Psoas muscle (tissue), 8 donors: ENCODE measurements around the gene SGO2. TPM values are rescaled to one million over a fixed set of nuclear protein-coding genes. Genes with fewer than 3 reads are reported as not detected.

ENCODE experiments used
- ATAC-seq, 4 donors: fragments of 200-7000 bp; cut with Tn5 transposase; one replicate each; pipeline ENCODE4 v1.9.1; 2020; ENCODE audit warnings: moderate library complexity in 3 of 4, mild to moderate bottlenecking in 2 of 4
- DNase-seq, 2 donors: peaks; one replicate each; pipeline ENCODE4 v3.0.0-alpha.2; 2020
- H3K27ac ChIP-seq: fragments of 200-600 bp; one replicate; pipeline ENCODE4 v1.8.0; 2022
- H3K27me3 ChIP-seq, 3 donors: fragments of 200-600 bp in 1 of 3; one replicate each; pipeline versions ENCODE4 v1.6.1 to v1.8.0; 2013 to 2022; ENCODE audit warnings: low read length in 2 of 3, mild to moderate bottlenecking in 2 of 3, moderate library complexity in 1 of 3; ENCODE audit not compliant: insufficient read depth in 3 of 3
- H3K36me3 ChIP-seq, 2 donors: fragments of 200-600 bp in 1 of 2; one replicate each; pipeline versions ENCODE4 v1.6.1 to v1.8.0; 2013 to 2022; ENCODE audit warnings: low read depth in 1 of 2, mild to moderate bottlenecking in 1 of 2, moderate library complexity in 1 of 2; ENCODE audit not compliant: insufficient read depth in 1 of 2
- H3K4me1 ChIP-seq: fragments of 200-600 bp; one replicate; pipeline ENCODE4 v1.8.0; 2022
- H3K4me3 ChIP-seq: fragments of 200-600 bp; one replicate; pipeline ENCODE4 v1.8.0; 2022; ENCODE audit warnings: mild to moderate bottlenecking
- H3K9me3 ChIP-seq: fragments of 200-600 bp; one replicate; pipeline ENCODE4 v1.8.0; 2022
- WGBS, 3 donors: extraction: QIAGEN DNeasy Blood & Tissue Kit; methylation state at CpG; one replicate each; pipeline versions ENCODE4 v1.1.6 to v1.1.7; 2013; 5-methylcytosine and 5-hydroxymethylcytosine counted together
- intact Hi-C, 2 donors: fragments of 100-400 bp; cut with DNase I; formaldehyde crosslinking; loops; one replicate each; pipeline versions ENCODE4 v1.11.0 to v1.14.2; 2022
- polyA plus RNA-seq, 3 donors: library from polyadenylated mRNA; stranded (reverse); fragments of 200-250 nt; gene quantifications; one replicate each; pipeline ENCODE4 v1.2.3, GENCODE V29; 2013
- total RNA-seq, 4 donors: library from RNA; stranded (reverse); fragmentation: NEBNext Ultra II Directional in 2 of 4; extraction: Animal tissue kit (Norgen Biotek cat#: 25700) in 2 of 4; gene quantifications; one replicate each; pipeline versions ENCODE4 v1.2.1 to v1.2.4, GENCODE V29; 2021 to 2023
- TF ChIP-seq, protein P1 (sequence below): fragments of 200-600 bp; IDR thresholded peaks from one replicate; pipeline ENCODE4 v1.8.0; 2022; ENCODE audit warnings: antibody characterized with exemption
- donor health status: healthy with polysubstance abuse.
- donor health status: DM: no; HTN: no; CAD: no; lungs with moderate emphysema.
- donor health status: Bipolar disorder and iron deficiency.
- donor health status: healthy.
- donor health status: DM: yes; HTN: yes; CAD: no.
- donor health status: DM: no; HTN: no; CAD: no.
- donor health status: DM: no; HTN: no; CAD: no.
- donor health status: DM: yes; HTN: yes; CAD: no.

SGO2 gene
- total and polyA plus RNA-seq, 7 donors: 0.22 to 2.6 (median 0.57) TPM

DNA sequence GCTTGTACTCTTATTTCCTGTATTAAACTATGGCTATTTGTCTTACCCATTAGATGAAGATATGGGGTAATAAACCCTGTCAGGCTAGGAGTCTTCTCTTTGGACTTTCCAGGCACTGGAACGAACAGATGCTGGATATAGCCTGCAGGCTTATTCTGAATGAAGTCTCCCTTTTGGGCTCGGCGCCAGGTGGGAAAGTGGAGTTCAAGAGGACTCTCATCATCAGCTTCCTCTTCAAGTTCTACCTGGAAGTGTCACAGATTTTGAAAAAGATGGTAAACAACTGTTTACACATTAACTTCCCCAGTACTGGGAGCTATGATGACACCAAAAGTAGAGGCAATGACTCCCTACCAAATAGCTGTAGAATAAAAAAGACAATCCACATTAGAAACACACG, 87.7 kb downstream of the SGO2 start:
- 79 to 84% (median 84%) methylated on average over 4 of the region's 4 CpGs for WGBS, 3 donors
- Histone ChIP-seq H3K27me3 (no peaks in the 10 kb centered on the region), H3K36me3 (no peaks in the 10 kb centered on the region), H3K27ac (no peak overlapping the region), H3K4me3 (no peak overlapping the region), H3K4me1 (no peaks in the 10 kb centered on the region), H3K9me3 (no peaks in the 10 kb centered on the region)
- TF ChIP-seq, protein P1, sequence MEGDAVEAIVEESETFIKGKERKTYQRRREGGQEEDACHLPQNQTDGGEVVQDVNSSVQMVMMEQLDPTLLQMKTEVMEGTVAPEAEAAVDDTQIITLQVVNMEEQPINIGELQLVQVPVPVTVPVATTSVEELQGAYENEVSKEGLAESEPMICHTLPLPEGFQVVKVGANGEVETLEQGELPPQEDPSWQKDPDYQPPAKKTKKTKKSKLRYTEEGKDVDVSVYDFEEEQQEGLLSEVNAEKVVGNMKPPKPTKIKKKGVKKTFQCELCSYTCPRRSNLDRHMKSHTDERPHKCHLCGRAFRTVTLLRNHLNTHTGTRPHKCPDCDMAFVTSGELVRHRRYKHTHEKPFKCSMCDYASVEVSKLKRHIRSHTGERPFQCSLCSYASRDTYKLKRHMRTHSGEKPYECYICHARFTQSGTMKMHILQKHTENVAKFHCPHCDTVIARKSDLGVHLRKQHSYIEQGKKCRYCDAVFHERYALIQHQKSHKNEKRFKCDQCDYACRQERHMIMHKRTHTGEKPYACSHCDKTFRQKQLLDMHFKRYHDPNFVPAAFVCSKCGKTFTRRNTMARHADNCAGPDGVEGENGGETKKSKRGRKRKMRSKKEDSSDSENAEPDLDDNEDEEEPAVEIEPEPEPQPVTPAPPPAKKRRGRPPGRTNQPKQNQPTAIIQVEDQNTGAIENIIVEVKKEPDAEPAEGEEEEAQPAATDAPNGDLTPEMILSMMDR: no peak
- ATAC-seq (no peak), DNase-seq (no peak)
- intact Hi-C loops: no loop called here

DNA sequence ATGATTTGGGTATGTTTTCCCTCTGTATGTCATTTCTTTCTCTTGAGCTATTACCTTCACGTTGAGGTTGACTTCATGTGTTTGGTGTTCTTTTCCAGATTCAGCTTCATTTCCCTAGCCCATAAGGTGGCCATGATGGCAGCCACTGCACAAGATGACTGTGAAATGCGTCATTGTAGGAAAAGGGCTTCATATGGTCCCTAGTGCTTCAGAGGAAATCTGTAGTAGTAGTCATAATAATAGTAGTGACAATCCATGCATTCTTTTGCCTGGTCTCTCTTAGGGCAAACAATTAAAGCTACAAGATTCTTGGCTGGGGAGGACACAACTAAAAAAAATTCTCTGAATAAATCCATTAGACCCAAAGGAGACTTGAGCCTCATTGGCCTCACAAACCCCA, 88.2 kb downstream of the SGO2 start:
- Histone ChIP-seq H3K4me1 (no peaks in the 10 kb centered on the region), H3K27ac (no peak overlapping the region), H3K9me3 (no peaks in the 10 kb centered on the region), H3K27me3 (no peaks in the 10 kb centered on the region), H3K36me3 (no peaks in the 10 kb centered on the region), H3K4me3 (no peak overlapping the region)
- 73 to 81% (median 78%) methylated on average over 2 of the region's 2 CpGs for WGBS, 3 donors
- DNase-seq: no peak
- no peak for ATAC-seq
- intact Hi-C loops: no loop called here
- TF ChIP-seq, protein P1: no peak

DNA sequence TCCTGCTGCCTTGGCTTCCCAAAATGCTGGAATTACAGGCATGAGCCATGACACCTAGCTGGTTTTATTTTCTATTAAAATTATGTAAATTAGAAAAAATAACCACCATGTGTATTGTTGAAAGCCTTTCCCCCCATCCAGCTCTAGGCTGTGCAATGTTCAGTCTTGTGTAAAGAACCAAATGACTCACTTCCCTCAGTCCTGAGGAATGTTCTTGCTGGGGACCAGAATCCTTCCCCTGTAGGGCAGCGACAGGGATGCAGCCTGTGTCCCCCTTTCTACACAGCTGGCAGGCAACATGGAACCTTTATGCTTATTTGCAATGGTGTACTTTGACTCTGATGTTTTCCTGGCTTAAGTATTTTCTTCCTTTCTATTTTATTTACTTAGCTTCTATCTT, 89.2 kb downstream of the SGO2 start:
- no peaks in the 10 kb centered on the region for H3K27me3 ChIP-seq
- TF ChIP-seq, protein P1: no peak
- no peak overlapping the region for H3K27ac ChIP-seq
- H3K36me3 ChIP-seq: no peaks in the 10 kb centered on the region
- DNase-seq (no peak), ATAC-seq (peak in 2 of 4 donors; percentile 45 to 53)
- H3K4me3 ChIP-seq: no peak overlapping the region
- H3K4me1 ChIP-seq: no peaks in the 10 kb centered on the region
- H3K9me3 ChIP-seq: no peaks in the 10 kb centered on the region
- WGBS, 3 donors: 67 to 81% (median 67%) methylated on average over 1 of the region's 1 CpG
- intact Hi-C loops: no loop called here

DNA sequence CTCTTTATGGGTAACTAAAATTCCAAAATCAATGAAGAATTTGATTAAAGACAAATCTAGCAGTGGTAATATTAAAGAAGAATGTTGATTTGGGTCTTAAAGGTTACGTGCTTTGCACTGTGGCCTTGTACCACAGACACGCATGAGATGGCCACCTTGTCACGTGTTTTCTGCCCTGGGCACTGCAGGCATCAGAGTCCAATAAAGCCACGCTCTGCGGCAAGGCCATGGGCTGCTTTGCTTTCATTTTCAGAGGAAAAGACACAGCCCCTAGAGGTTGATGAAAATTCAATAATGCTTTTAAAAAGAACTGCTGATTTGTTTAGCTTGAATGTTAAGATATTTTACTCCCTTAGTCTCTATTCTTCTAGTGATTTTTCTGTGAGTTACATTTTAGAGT, 90.2 kb downstream of the SGO2 start:
- ATAC-seq (peak in 2 of 4 donors; percentile 42 to 49), DNase-seq (no peak)
- Histone ChIP-seq H3K36me3 (no peaks in the 10 kb centered on the region), H3K27ac (no peak overlapping the region), H3K4me3 (peak overlapping the region; percentile 32), H3K27me3 (no peaks in the 10 kb centered on the region), H3K9me3 (no peaks in the 10 kb centered on the region), H3K4me1 (no peaks in the 10 kb centered on the region)
- TF ChIP-seq, protein P1: no peak
- 62 to 82% (median 65%) methylated on average over 5 of the region's 5 CpGs for WGBS, 3 donors
- intact Hi-C loops: no loop called here

DNA sequence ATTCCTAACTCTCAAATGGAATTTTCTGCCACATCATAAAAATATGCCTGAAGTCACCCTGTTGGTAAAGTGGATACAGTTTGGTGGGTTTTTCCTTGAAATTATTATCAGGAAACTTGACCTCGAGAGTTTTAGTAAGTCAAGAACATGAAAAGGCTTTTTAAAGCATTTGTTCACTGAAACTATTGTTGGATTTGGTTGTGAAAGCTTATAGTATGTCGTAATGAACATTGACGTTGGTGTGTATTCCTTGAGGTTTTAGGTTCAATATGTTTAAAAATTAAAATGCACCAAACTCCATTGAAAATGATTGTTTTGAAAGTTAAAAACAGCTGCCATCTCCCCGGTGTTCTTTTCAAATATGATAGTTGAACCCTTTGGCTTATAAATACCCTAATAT, 90.6 kb downstream of the SGO2 start:
- peak overlapping the region; percentile 32 for H3K4me3 ChIP-seq
- no peaks in the 10 kb centered on the region for H3K27me3 ChIP-seq
- ATAC-seq (no peak), DNase-seq (no peak)
- no peaks in the 10 kb centered on the region for H3K36me3 ChIP-seq
- H3K27ac ChIP-seq: no peak overlapping the region
- intact Hi-C loops: no loop called here
- H3K9me3 ChIP-seq: no peaks in the 10 kb centered on the region
- TF ChIP-seq, protein P1: no peak
- 57 to 66% (median 62%) methylated on average over 4 of the region's 4 CpGs for WGBS, 3 donors
- H3K4me1 ChIP-seq: no peaks in the 10 kb centered on the region
